Spleen (tissue), 11 donors: ENCODE results near the gene MAFF. TPM values are rescaled to one million over a fixed set of nuclear protein-coding genes. Genes with fewer than 3 reads are reported as not detected.

Experiments
- DNase-seq: peaks from one replicate; pipeline ENCODE4 v3.0.0-alpha.2; 2020
- H3K27ac ChIP-seq, 8 donors: fragments of 200-600 bp; sonication (generic) in 7 of 8; 1 replicate in 4 of 8; 2 replicates in 4 of 8; pipeline versions ENCODE4 v1.5.0 to v1.8.0; 2016 to 2021; ENCODE audit warnings: inconsistent platforms in 4 of 8, mild to moderate bottlenecking in 4 of 8, moderate library complexity in 1 of 8
- H3K27me3 ChIP-seq, 7 donors: fragments of 200-600 bp; sonication (generic) in 6 of 7; replicated peaks in 1 of 7; 1 replicate in 4 of 7; 2 replicates in 3 of 7; pipeline versions ENCODE4 v1.5.0 to v1.8.0; 2016 to 2021; ENCODE audit warnings: inconsistent platforms in 3 of 7, mild to moderate bottlenecking in 1 of 7
- H3K36me3 ChIP-seq, 6 donors: fragments of 200-600 bp; sonication (generic) in 5 of 6; 1 replicate in 4 of 6; 2 replicates in 2 of 6; pipeline versions ENCODE4 v1.5.0 to v1.8.0; 2016 to 2021; ENCODE audit warnings: inconsistent platforms in 2 of 6
- H3K4me1 ChIP-seq, 6 donors: fragments of 200-600 bp; sonication (generic) in 5 of 6; 1 replicate in 3 of 6; 2 replicates in 3 of 6; pipeline versions ENCODE4 v1.5.0 to v1.8.0; 2016 to 2021; ENCODE audit warnings: inconsistent platforms in 3 of 6
- H3K4me3 ChIP-seq, 8 donors: fragments of 200-600 bp; sonication (generic) in 7 of 8; 1 replicate in 4 of 8; 2 replicates in 4 of 8; pipeline versions ENCODE4 v1.5.0 to v1.8.0; 2016 to 2021; ENCODE audit warnings: inconsistent platforms in 4 of 8, mild to moderate bottlenecking in 4 of 8, moderate library complexity in 2 of 8
- H3K9me3 ChIP-seq, 8 donors: fragments of 200-600 bp; sonication (generic) in 7 of 8; 1 replicate in 4 of 8; 2 replicates in 4 of 8; pipeline versions ENCODE4 v1.5.0 to v1.8.0; 2016 to 2021; ENCODE audit warnings: inconsistent platforms in 4 of 8
- POLR2A ChIP-seq, 3 donors: fragments of 450-650 bp; IDR thresholded peaks; one replicate each; pipeline ENCODE4 v1.5.1; 2017; ENCODE audit warnings: antibody characterized with exemption in 3 of 3, mild to moderate bottlenecking in 1 of 3
- POLR2AphosphoS5 ChIP-seq, 3 donors: sonication (generic); formaldehyde crosslinking; IDR thresholded peaks; one replicate each; pipeline ENCODE4 v1.5.1; 2017; ENCODE audit warnings: antibody characterized with exemption in 3 of 3
- WGBS, 5 donors: extraction: QIAGEN DNeasy Blood & Tissue Kit in 3 of 5; methylation state at CpG; one replicate each; pipeline versions ENCODE4 v1.1.5 to v1.1.7; 2013 to 2018; 5-methylcytosine and 5-hydroxymethylcytosine counted together
- intact Hi-C: fragments of 100-400 bp; cut with DNase I; formaldehyde crosslinking; loops from one replicate; pipeline ENCODE4 v1.15.0; 2023; ENCODE audit warnings: low total_unique reads
- polyA plus RNA-seq, 3 donors: library from polyadenylated mRNA; stranded (reverse); fragments of 200-250 nt; gene quantifications; one replicate each; pipeline ENCODE4 v1.2.1, GENCODE V29; 2013
- total RNA-seq, 7 donors: library from RNA; depleted of rRNA in 3 of 7; stranded (reverse); fragments of >200 nt in 3 of 7; fragmentation: NEBNext Ultra II Directional in 4 of 7; extraction: Animal tissue kit (Norgen Biotek cat#: 25700) in 4 of 7; gene quantifications; one replicate each; pipeline versions ENCODE4 v1.1.0 to v1.2.1, GENCODE V29; 2016 to 2021
- TF ChIP-seq, protein P1 (sequence below), 11 experiments: fragments of 200-600 bp in 7 of 11; fragments of 450-650 bp in 4 of 11; sonication (generic) in 4 of 11; IDR thresholded peaks in 8 of 11; conservative IDR thresholded peaks in 3 of 11; 1 replicate in 7 of 11; 2 replicates in 4 of 11; pipeline versions ENCODE4 v1.4.0 to v1.8.0; 2016 to 2021; ENCODE audit warnings: antibody characterized with exemption in 11 of 11, inconsistent platforms in 4 of 11, mild to moderate bottlenecking in 1 of 11
- donor health status: healthy with polysubstance abuse.
- donor health status: DM: no; HTN: no; CAD: no; lungs with moderate emphysema.
- donor health status: DM: no; HTN: no; CAD: no.
- donor health status: Bipolar disorder and iron deficiency.
- donor health status: healthy.
- donor health status: DM: no; HTN: no; CAD: no.
- donor health status: DM: yes; HTN: yes; CAD: no.

MAFF gene
- total and polyA plus RNA-seq, 10 donors, result 2.1 to 32.4 (median 8.6) TPM

DNA sequence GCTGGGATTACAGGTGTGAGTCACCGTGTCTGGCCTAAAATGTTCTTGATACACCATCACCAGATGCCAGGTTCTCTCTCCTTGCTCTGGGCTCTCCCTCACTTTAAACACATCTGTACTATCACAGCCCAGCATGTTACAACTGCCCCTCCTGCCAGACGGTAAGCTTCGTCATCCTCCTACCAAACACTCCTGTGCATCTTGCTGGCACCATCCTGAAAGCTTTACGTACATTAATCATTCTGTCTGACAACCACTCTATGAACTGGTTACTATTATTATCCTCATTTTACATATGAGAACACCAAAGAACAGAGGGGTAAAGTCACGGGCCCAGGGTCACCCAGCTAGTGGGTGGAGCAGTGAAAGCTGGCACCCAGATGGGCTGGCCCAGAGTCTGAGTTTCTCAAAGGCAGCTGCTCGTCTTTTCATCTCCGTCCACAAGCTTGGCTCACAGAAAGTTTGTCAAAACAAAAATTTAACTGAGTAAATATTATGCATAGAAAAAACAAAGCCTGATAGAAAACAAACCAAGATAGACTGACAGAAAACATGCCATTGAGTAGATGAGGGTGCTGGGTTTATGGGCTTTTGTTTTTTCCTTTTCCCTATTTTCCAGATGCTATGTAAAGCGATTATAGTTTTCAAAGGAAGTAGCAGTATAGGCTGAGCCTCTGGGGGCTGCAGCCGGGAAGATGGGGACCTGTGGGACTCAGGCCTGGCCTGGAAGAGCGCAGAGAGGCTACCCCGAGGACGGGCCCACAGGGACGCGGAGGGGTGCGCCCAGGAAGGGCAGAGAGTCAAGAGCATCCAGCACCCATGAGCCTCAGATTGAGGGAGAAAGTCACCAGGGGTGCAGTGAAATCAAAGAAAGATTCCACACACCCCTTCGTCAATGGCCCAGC lies 29.6 kb upstream of the MAFF start:
- TF ChIP-seq POLR2AphosphoS5 (IDR thresholded peaks at IDR 0.05), result no peak
- TF ChIP-seq, protein P1, sequence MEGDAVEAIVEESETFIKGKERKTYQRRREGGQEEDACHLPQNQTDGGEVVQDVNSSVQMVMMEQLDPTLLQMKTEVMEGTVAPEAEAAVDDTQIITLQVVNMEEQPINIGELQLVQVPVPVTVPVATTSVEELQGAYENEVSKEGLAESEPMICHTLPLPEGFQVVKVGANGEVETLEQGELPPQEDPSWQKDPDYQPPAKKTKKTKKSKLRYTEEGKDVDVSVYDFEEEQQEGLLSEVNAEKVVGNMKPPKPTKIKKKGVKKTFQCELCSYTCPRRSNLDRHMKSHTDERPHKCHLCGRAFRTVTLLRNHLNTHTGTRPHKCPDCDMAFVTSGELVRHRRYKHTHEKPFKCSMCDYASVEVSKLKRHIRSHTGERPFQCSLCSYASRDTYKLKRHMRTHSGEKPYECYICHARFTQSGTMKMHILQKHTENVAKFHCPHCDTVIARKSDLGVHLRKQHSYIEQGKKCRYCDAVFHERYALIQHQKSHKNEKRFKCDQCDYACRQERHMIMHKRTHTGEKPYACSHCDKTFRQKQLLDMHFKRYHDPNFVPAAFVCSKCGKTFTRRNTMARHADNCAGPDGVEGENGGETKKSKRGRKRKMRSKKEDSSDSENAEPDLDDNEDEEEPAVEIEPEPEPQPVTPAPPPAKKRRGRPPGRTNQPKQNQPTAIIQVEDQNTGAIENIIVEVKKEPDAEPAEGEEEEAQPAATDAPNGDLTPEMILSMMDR (IDR thresholded peaks at IDR 0.05 in 8 of 11, conservative IDR thresholded peaks at IDR 0.05 in 3 of 11), result no peak
- no peak for TF ChIP-seq POLR2A (IDR thresholded peaks at IDR 0.05)
- Histone ChIP-seq H3K4me1 (peaks cover 18 to 49% (median 42%) of the 10 kb centered on the region in 6 donors), H3K36me3 (peaks cover 0 to 25% (median 8%) of the 10 kb centered on the region in 6 donors), H3K27me3 (no peaks in the 10 kb centered on the region), H3K27ac (peak overlapping the region in 4 of 8 donors; percentile 19 to 47 (median 38)), H3K4me3 (no peak overlapping the region), H3K9me3 (no peaks in the 10 kb centered on the region)
- WGBS, 5 donors, result 71 to 79% (median 77%) methylated on average over 16 of the region's 16 CpGs
- no peak for DNase-seq
- intact Hi-C loops, result no loop called here

DNA sequence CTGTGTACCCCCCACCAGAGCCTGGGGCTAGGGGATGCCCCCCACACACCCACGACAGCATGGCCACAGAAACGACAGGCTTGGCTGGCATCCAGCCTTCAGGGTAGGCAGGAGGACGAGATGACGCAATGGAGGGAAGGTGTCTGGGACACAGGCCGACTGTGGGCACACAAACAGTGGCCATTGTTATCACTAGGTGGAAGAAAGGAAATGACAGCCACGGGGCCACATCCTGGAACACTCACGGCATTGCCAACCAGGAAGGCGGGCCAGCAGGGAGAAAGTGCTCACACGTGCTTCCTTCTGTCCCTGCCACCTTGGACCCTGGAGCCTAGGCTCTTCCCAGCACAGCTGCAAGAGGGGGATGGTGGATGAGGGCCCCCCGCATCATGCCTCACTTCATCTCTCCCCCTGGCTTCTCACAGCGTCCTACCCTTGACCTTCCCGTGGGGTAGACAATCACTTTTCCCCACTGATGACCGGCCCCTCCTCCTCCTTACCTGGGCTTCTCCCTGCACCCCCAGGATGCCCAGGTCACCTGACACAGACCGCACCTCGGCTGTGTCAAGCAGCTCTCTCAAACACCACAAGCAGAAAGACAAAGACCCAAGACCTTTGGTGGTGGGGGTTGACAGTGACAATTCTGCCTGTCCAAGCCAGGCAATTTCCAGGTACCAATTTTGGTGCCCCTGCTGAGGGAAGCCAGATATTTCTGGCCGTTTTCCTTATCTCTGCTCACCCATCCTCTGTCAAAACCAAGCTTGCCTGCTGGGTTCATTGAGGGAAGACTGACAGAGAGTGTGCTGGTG lies 28.8 kb upstream of the MAFF start:
- peaks cover 0 to 16% (median 4%) of the 10 kb centered on the region in 6 donors for H3K36me3 ChIP-seq
- 37 to 49% (median 43%) methylated on average over 13 to 16 of the region's 16 CpGs for WGBS, 5 donors
- intact Hi-C loops, result no loop called here
- H3K4me1 ChIP-seq, result peaks cover 19 to 58% (median 47%) of the 10 kb centered on the region in 6 donors
- H3K4me3 ChIP-seq, result no peak overlapping the region
- peak; percentile 84 for DNase-seq
- H3K27ac ChIP-seq, result peak overlapping the region in 4 of 8 donors; percentile 19 to 47 (median 38)
- H3K27me3 ChIP-seq, result no peaks in the 10 kb centered on the region
- TF ChIP-seq POLR2A (IDR thresholded peaks at IDR 0.05) (no peak), POLR2AphosphoS5 (IDR thresholded peaks at IDR 0.05) (peak; percentile 80 to 94 (median 91))
- H3K9me3 ChIP-seq, result no peaks in the 10 kb centered on the region

- no peak overlapping the region for H3K4me3 ChIP-seq
- no peak for DNase-seq
- no peaks in the 10 kb centered on the region for H3K9me3 ChIP-seq
- intact Hi-C loops, result no loop called here
- peaks cover 0 to 11% (median 2%) of the 10 kb centered on the region in 6 donors for H3K36me3 ChIP-seq
- H3K4me1 ChIP-seq, result peaks cover 19 to 61% (median 47%) of the 10 kb centered on the region in 6 donors
- no peak for TF ChIP-seq POLR2A (IDR thresholded peaks at IDR 0.05)
- TF ChIP-seq, protein P1 (IDR thresholded peaks at IDR 0.05 in 8 of 11, conservative IDR thresholded peaks at IDR 0.05 in 3 of 11), result no peak
- TF ChIP-seq POLR2AphosphoS5 (IDR thresholded peaks at IDR 0.05), result no peak
- WGBS, 5 donors, result 93 to 99% (median 96%) methylated on average over 4 of the region's 4 CpGs
- H3K27me3 ChIP-seq, result no peaks in the 10 kb centered on the region
- no peak overlapping the region for H3K27ac ChIP-seq
Measured at GRCh38 chr22:38173641-38173906, 28.2 kb upstream of the MAFF start.

DNA sequence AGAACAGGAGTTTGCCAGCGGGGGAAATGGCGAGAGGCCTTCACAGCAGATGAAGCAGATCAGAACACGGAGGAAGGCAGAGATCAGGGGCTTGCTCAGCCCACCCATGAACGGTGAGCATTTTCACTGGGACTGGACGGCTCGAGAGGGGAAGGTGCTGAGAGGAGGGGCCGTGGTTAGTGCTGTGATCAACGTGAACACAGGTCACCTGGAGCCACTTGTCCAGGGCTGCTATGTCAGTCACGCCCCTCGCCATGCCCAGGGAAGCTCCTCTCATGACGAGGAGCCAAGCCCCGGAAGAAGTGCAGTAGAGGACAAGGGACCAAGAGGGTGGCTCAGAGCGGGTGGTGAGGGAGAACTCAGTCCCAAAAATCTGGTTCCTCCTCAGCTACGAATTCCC lies 27.2 kb upstream of the MAFF start:
- Histone ChIP-seq H3K4me3 (no peak overlapping the region), H3K9me3 (no peaks in the 10 kb centered on the region), H3K4me1 (peaks cover 19 to 66% (median 47%) of the 10 kb centered on the region in 6 donors), H3K36me3 (peaks cover 0 to under 1% (median 0%) of the 10 kb centered on the region in 6 donors), H3K27ac (no peak overlapping the region), H3K27me3 (no peaks in the 10 kb centered on the region)
- intact Hi-C loops, result no loop called here
- DNase-seq, result no peak
- WGBS, 5 donors, result 81 to 94% (median 90%) methylated on average over 14 of the region's 14 CpGs
- TF ChIP-seq POLR2AphosphoS5 (IDR thresholded peaks at IDR 0.05) (no peak), POLR2A (IDR thresholded peaks at IDR 0.05) (no peak)
- TF ChIP-seq, protein P1 (IDR thresholded peaks at IDR 0.05 in 8 of 11, conservative IDR thresholded peaks at IDR 0.05 in 3 of 11), result no peak
